Hematopoietic multipotent progenitor cell treated with erythropoietin and hydrocortisone succinate and interleukin-3 and kit ligand, for 8 days (in vitro differentiated cells): ENCODE results near the gene MS4A18.
A peak's percentile ranks its signal among the peaks of the same experiment; 100 is the strongest.
"Not testable (repeated sequence)": the region's sequence is repeated elsewhere in the genome, so short reads cannot be mapped to it uniquely, and the experiment has no call there.

Source experiments
- DNase-seq: peaks from one replicate; pipeline ENCODE4 v3.0.0-alpha.2; 2015

The MS4A18 gene

DNA sequence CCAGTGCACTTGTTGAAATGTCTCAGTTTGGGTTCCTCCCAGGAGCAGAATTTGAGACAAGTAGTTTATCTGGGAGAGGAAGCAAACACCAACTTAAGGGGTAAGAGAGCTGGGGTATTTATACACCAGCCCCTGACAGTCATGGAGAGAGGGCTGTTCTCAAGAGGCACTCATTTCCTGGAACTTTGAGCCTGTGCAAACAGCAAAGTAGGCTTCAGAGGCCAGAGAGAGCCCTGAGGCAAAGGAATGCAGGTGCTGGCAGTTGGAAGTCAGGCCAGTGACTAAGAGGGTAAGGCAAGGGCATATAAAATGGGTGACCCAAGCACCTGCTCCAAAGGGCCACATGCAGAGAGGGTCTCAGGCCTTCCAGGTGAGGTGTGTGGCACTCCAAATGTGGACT is 16.1 kb downstream of the MS4A18 start:
- DNase-seq = no peak

DNA sequence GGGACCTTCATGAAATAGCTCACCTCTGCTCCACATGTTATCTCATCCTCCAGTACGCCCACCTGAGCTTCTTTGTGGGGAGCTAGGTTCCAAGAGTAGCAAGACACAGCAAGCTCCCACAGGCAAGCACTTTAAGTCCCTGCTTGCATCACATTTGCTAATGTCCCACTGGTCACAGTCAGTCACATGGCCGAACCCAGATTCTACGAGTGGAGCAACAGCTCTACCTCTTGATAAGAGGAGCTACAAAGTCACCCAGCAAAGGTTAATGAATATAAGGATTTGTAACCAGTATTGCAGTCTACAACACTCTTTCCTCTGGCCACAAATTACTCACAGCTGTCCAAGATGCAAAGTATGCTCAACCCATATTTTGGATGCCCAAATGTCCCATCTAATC is 16.9 kb downstream of the MS4A18 start:
- DNase-seq = no peak

DNA sequence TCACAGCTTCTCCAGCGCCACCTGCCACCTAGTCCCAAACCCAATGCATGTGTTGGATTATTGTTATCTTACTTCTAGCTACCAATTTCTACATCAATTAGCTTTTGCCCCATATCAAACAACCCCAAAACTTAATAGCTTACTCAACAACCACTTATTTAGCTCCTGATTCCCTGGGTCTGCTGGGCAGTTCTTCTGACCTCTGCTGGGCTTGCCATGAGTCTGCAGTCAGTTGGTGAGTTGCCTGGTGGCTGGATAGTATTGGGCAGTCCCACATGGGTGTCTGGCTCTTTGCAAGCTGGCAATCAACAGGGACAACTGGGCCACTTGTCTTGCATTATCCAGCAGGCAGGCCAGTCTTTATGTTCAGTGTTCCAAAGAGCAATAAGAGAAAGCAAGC is 18.5 kb downstream of the MS4A18 start:
- DNase-seq = no peak

DNA sequence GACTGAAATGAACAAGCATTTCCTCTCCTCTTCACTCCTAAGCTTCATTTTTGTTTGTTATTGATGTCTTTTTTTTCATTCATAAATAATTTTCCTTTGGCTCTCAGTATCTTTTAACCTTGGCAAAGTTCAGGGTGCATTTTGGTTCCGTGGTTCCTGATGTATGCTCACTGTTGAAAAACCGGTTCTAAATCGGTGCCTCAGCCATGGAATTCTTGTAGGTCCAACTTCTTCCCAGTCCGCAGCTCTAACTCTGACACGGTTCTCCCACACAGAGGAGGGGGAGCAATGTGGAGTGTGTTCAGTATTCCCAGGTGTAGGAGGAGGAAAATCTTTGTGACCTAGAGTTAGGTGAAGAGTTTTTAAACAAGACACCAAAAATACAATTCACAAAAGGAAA is 19.6 kb downstream of the MS4A18 start:
- no peak for DNase-seq

DNA sequence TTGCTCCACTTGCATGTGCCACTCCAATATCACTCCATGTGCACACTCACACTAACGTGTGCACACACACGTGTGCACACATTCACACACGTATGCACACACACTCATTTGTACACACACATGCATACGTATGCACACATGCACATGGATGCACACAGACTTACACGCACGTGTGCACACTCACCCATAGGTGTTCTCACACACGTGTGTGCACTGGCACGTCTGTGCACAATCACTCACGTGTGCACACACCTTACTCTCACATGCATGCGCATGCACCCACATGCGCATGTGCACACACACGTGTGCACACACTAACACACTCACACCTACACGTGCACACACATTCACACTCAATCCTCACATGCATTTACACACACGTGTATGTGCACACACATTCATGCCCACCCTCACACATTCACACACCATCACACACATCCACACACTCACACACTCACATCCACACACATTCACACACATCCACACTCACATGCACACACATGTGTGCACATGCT is 22.9 kb downstream of the MS4A18 start:
- DNase-seq = no peak

DNA sequence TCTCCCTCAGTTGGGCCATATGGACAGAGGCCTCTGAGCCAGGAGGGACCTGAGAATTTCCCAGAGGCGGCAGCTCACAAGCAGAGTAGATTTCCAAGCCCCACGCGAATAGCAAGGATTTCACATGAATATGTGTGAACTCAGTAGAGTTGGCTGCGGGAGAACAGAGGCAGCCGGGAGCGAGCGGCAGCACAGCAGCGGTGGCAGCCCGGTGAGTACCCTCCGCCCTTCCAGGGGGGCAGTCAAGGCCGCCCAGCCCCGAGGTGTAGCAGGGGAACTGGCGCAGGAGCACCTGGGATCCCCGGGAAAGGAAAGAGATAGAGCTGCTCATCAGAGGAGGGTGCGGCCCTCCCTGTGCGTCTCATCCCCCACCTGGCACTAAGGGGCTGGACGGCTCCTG is 23.7 kb downstream of the MS4A18 start:
- DNase-seq = no peak

DNA sequence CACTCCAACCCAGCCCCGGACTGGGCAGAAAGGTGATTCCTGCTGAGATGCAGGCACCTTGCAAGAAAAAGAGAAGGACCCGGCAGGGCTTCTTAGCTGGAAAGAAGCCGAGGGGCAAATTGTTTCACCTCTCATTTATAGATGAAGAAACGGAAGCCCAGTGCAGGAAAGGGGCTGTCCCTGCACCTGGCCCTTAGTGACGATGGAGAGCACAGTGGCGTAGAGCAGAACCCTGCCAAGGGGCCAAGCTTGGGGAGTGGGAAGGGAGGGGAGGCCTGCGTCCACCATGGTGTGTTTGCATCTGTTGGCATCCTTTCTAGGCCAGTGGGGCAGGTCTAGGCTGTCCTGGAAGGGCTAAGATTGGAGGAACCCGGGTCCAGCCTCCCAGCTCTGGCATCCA is 24.3 kb downstream of the MS4A18 start:
- DNase-seq = no peak

DNA sequence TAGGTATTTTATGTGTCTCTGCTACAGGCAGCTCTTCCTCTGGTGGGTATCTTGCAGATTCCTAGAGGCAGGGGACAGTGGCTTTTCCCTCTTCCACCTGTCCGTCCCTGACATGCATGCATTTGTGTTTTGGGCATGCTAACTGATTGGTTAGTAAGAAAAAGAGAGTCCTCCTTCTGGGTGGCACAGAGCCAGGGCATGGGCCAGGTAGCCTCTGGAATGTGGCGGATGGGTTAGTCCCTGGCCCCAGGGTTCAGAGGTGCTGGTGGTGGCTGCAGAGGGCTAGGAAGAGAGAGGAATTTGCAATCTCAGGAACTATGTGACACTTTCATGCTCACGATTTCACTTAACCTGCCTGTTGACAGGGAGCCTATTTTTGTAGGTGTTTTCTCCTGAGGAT is 26.4 kb downstream of the MS4A18 start:
- DNase-seq = no peak

DNA sequence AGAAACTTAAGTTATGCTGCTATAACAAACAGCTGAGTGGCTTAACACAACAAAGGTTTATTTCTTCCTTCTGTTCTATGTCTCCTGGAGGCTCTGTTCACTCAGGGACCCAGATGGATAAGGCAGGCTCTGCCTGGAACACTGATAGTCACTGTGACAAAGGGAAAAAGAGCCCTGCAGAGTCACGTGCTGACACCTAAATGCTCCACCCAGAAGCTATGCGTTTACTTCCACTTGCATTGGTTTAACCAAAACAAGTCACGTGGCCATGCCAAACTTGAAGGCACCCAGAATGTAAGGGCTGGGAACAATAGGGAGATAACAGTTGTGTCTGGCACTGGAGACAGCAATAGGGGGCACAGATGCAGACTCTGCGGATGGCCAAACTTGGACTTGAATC is 28.8 kb downstream of the MS4A18 start:
- DNase-seq = peak; percentile 11

DNA sequence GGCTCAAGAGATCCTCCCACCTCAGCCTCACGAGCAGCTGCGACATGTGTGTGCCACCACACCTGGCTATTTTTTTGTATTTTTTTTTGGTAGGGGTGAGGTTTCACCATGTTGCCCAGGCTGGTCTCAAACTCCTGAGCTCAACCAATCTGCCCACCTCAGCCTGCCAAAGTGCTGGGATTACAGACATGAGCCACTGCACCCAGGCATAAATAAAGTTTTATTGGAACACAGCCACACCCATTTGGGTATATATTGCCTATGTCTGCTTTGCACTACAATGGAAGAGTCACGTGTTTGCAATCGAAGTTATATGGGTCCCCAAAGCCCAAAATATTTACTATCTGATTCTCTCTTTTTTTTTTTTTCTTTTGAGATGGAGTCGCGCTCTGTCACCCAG is 30.4 kb downstream of the MS4A18 start:
- no peak for DNase-seq

DNA sequence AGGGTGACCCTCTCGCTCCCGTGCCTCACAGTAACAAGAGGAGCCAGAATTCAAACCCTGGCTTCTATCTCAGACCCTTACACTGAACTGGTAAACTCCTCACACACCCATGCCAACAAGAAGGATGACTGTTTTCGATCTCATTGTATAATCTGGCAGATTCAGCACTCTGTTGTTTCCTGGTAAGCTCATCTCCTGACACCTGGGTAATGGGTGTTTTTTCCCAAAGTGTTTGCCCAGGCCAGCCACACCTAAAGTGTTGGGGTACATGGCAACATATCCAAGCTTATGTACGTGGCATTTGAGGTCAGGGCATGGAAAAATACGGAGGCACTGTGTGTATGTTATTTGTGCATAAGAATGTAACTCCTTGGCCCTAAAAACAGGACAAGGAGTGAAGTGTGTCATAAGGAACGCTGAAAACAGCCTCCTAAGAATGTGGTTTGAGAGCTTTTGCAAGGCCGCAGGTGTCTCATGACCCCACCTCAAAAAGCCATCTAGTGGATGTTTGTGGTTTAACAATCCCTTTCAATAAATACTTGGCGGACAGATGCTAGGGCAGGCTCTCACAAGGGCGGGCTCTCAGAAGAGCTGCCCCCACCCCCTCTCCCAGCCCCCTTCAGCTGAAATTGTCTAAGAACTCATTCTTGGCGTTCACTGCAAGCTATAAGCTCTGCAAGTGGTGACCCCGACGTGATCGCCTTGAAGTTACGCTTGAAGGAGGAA is 31.9 kb downstream of the MS4A18 start, which contains the start of gene MS4A15:
MS4A15 (plus strand) TSS at position 561 of the 726 bp plus-strand sequence. CDS start 6,867 bp downstream, outside the sequence.
- peak; percentile 46 for DNase-seq

DNA sequence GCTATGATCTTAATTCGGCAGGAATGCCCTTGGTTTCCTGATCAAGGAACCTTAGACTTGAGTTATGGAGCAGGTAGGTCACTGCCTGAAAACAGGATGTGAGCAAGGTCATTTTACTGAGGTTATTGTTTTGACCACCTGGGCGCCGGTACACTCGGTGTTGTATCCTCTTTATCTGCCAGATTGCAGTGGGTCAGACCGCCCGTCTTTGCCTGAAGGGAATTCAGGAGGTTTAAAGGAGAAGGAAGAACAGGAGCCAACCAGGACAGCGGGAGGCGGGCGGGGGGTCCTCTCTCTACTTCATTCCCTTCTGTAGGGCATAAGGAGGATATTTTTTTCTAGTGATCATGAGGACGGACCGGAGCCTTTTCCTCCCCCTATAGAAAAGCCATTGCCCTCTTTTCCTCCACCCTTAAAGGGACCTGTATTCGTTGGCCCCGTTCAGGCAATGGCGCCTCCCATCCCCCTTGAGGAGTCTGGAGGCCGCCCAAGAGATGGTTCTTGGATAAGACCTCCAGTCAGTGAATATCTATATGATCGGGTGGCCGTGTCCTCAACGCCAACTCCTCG is 32.8 kb downstream of the MS4A18 start:
- no peak for DNase-seq

DNA sequence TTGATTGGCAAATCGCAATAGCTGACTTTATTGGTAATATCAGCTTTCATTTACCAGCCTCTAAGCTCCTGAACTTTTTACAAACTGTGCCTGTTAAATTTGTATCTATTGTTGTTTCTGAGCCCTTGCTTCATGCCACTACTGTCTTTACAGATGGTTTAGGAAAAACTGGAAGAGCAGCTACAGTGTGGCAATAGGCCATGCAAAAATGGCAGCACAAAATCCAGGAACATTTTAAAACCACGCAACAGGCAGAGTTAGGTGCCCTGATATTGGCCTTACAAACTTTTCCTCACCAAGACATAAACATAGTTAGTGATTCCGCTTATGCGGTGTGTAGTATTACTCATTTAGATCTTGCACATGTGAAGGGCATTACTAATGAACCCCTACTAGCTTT is 34.2 kb downstream of the MS4A18 start:
- DNase-seq = not testable (repeated sequence)

DNA sequence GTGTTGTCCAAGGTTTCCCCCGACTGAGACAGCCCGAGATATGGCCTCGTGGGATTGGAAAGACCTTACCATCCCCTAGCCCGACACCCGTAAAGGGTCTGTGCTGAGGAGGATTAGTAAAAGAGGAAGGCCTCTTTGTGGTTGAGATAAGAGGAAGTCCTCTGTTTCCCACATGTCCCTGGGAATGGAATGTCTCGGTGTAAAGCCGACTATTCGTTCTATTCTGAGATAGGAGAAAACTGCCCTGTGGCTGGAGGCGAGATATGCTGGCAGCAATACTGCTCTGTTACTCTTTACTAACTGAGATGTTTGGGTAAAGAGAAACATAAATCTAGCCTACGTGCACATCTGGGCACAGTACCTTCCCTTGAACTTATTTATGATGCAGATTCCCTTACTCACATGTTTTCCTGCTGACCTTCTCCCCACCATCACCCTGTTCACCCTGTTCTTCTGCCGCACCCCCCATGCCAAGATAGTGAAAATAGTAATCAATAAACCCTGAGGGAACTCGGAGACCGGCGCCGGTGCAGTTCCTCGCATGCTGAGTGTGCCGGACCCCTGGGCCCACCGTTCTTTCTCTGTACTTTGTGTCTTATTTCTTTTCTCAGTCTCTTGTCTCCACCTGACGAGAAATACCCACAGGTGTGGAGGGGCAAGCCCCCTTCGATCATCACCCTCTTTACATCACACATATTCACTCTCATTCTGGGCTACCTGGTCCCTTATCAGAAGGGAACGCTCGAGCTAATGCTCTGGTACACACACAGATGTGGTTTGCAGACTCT is 35.1 kb downstream of the MS4A18 start:
- DNase-seq = not testable (repeated sequence)

DNA sequence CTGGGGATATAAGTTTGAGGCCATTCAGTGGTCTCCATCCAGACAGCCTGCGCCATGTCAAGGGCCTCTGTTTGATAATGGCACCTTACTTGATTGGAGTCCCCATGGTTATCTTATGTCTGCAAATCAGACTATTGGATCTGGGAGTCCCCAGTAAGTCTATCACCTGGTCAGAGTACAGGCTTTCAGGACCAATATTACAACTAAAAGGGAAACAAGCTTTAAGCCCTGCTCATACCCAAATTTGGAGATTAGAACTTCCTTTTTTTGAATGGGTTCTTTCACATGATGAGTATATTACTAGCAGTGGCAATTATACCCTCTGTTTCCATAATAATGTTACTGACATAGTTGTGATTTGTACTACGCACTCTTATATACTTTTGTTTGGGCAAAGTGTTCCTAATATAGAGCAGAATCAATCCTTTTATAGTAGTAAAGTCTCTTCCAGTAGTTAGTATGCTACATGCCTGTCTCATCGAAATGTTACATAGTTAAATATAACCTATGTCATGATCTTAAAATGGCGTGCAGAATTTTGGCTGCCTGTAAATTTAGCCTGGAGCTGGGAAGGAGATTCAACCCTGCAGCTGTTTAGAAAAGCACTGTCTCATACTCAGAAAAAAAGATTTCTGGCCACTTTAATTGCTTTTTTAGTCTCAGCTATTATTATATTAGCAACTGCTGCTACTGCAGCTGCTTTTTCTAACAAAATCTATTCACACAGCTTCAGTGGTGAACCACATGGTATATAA is 37.1 kb downstream of the MS4A18 start:
- no peak for DNase-seq

DNA sequence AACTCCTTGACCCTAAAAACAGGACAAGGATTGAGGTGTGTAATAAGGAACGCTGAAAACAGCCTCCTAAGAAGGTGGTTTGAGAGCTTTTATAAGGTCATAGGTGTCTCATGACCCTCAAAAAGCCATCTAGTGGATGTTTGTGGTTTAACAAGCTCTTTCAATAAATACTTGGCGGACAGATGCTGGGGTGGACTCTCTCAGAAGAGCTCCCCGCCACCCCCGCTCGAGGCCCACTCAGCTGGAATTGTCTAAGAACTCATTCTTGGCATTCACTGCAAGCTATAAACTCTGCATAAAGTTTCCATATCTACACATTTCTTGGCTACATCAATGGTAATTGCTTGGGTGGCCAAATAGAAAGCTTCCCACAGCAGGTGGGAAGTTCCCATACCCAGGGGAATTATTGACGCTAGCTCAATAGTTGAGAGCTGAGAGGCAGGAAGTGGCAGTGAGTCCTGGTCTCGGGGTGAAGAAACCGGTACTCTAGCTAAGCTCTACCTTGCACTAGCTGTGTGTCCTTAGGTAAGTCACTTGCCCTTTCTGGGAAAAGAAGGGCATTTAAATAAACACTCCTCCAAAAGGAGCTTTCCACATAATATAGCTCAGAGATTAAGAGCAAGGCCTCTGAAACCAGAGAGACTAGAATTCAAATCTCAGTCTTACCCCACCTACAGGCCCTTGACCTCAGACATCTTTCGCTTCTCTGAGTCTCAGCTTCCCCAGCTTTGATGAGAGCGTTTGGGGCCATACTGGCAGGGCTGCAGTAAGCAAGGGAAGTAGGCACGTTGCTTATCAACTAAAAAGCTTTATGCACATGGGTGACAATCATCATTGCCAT is 38.6 kb downstream of the MS4A18 start:
- DNase-seq = peak; percentile 26

DNA sequence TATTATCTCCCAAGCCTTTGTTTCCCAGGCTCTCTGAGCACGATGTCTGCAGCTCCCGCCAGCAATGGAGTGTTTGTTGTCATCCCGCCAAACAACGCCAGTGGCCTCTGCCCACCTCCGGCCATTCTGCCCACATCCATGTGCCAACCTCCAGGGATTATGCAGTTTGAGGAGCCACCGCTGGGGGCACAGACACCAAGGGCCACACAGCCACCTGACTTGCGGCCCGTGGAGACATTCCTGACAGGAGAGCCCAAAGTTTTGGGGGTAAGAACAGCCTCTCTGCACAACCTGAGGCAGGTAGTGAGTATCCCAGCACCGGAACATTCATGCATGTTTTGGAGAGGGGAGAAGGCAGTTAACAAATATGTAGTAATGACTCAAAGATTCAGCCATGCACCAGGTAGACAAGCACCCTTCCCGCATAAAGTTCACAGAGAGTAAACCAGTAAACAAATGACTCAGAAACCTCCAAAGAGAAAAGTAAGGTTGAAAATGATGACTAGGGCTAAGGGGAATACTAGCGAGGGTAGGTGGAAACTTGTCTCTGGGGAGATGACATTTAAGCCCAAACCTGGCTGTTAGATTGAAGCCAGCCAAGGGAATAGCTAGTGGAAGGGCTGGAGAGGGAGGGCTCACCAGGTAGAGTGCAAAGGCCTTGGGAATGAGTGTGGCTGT is 39.3 kb downstream of the MS4A18 start:
- DNase-seq = no peak

DNA sequence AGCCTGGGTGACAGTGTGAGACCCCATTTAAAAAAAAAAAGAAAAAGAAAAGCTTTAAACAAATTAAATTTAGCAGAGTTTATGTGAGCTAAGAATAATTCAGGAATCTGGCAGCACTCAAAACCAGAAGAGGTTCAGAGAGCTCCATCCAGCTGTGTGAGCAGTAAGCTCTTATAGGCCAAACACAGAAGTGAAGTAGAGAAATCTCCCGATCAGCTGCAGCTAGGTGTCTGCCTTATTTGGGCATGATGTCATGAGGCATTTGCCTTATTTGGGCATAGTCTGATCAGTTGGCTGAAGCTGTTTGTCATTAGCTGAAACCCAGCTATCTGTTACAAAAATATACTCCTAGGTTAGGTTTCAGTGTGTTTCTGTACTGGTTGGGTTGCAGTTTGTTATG is 40.4 kb downstream of the MS4A18 start:
- no peak for DNase-seq

DNA sequence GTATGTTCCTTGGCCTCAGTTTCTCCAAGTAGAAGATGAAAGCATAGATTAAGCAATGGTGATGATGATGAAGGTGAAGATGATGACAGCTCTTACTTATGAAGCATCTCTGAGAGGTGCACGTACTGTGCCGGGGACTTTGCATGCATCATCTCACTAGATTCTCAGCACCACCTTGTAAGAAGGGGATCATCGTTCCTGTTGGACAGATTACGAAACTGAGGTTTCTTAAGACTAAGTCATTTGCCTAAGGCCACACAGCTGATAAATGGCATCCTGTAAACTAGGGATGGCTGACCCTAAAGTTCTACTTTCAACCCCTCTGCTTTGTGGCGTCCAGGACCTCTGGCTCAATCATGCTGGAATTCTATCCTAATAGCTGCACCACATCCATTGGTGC is 40.8 kb downstream of the MS4A18 start:
- DNase-seq = no peak

DNA sequence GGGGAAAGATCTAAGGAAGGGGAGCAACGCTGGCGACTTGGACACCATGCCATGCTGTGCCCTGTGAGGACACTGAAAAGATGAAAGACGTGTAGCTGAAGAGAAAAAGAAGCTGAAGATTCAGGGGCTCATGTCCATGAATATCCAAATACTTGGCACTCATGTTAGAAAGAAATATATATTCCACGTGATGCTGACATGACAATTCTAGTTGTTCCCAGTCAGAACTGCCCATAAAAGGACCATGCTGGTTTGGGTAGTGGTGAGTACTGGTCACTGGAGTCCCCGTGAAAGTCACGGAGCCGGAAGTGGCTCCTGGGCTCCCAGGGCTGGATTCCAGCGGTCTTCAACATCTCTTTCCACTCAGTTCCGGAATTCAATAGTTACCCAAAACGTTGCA is 42.0 kb downstream of the MS4A18 start:
- DNase-seq = no peak

DNA sequence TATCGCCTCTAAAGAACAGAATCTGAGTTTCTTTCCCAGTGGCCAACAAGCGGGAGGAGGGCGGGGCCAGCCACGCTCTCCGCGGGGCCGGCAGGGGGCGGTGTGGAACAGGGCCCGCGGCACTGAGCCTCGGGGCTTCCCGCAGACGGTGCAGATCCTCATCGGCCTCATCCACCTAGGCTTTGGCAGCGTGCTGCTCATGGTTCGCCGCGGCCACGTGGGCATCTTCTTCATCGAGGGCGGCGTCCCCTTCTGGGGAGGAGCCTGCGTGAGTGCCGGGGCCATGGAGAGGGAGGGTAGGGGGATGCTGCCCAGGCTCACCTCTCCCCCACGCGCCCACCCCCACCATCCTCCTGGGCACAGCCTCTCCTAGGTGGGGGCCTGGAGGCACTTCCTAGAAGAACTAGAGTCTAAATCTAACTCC is 42.9 kb downstream of the MS4A18 start:
- no peak for DNase-seq

DNA sequence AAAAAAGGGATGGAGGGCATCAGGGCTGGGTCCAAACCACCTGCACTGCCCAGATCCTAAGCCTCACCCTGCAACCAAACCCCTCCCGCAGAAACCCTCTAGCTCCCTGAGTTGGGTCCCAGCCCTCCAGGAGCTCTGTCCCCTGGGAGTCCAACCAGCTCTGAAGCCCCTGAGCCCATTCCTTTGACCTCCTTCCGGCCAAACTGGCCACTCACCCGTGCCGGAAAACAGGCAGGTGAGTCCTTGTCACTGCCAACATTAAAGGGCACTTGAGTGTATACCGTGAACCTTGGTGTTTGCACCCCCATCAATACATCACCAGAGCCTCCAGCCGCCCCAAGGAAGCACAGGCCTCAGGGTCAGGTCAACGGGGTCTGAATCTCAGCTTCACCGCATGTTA is 43.7 kb downstream of the MS4A18 start:
- no peak for DNase-seq
